Stimulated activated naive CD8-positive, alpha-beta T cell treated with anti-CD3 and anti-CD28 coated beads, Interleukin-15, amount 100 ng/mL, for 72 hours (primary cell): Measurements from ENCODE around the gene MYO18B.

Experiments used
- ATAC-seq: fragments of 150-1000 bp; cut with Tn5 transposase; 2 replicates; pipeline ENCODE4 v1.10.0; 2021; ENCODE audit warnings: mild to moderate bottlenecking, moderate library complexity
- DNase-seq, 2 donors: peaks; one replicate each; pipeline ENCODE4 v3.0.0; 2021 to 2022
- H3K27ac Mint-ChIP-seq, 2 donors: one replicate each; pipeline ENCODE4 v1.8.0; 2022; ENCODE audit warnings: mild to moderate bottlenecking in 2 of 2, mixed read lengths in 2 of 2, moderate library complexity in 2 of 2
- H3K27me3 Mint-ChIP-seq: one replicate; pipeline ENCODE4 v1.8.0; 2022; ENCODE audit warnings: mixed read lengths
- H3K4me1 Mint-ChIP-seq: one replicate; pipeline ENCODE4 v1.8.0; 2022; ENCODE audit warnings: mild to moderate bottlenecking, mixed read lengths
- H3K4me3 Mint-ChIP-seq, 2 donors: one replicate each; pipeline ENCODE4 v1.8.0; 2022; ENCODE audit warnings: mild to moderate bottlenecking in 2 of 2, mixed read lengths in 2 of 2, moderate library complexity in 1 of 2
- H3K9me3 Mint-ChIP-seq, 2 donors: one replicate each; pipeline ENCODE4 v1.8.0; 2022; ENCODE audit warnings: mixed read lengths in 2 of 2

The MYO18B gene

DNA sequence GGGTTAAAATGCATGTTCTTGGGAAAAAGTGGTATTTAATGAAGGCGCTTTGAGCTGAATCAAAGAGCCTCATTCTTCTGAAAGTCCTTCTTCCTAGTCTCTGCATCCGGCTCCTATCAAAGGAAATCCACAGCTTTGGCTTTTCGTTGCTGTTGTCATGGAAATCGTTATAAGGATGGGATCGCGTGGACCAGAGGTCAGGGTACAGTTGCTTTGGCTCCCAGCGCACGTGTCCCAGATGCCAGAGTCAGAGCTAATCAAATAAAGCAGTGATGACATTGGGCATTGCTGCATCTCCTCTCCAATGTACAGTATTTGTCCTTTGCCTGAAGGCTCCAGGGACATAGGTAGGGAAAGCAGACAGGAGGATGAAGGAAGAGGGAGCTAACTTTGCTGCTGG, 181.9 kb downstream of the MYO18B start:
- Mint-ChIP-seq H3K27ac (no peak overlapping the region), H3K9me3 (peaks cover 0 to 10% of the 10 kb centered on the region in 2 donors), H3K27me3 (peaks cover 28% of the 10 kb centered on the region), H3K4me1 (no peaks in the 10 kb centered on the region), H3K4me3 (no peak overlapping the region)
- DNase-seq: no peak
- ATAC-seq: no peak

DNA sequence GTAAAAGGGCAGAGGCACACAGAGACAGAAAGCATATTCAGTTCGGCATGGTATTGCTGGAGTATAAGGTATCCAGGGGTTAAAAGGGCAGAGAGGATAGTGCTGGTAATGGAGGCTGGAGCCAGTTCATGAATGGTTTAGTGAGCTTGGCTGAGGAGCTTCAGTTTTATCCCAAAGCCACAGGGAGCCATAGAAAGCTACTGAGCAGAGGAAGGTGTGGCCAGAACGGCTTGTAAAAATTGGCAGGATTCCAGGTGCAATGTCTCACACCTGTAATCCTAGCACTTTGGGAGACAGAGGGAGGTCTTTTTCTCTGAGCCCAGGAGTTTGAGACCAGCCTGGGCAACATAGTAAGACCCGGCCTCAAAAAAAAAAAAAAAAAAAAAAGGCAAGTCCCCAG, 186.1 kb downstream of the MYO18B start:
- H3K27me3 Mint-ChIP-seq: peaks cover 22% of the 10 kb centered on the region
- ATAC-seq: no peak
- H3K9me3 Mint-ChIP-seq: peaks cover 0 to 10% of the 10 kb centered on the region in 2 donors
- no peak for DNase-seq
- H3K27ac Mint-ChIP-seq: no peak overlapping the region
- H3K4me3 Mint-ChIP-seq: no peak overlapping the region
- no peaks in the 10 kb centered on the region for H3K4me1 Mint-ChIP-seq

DNA sequence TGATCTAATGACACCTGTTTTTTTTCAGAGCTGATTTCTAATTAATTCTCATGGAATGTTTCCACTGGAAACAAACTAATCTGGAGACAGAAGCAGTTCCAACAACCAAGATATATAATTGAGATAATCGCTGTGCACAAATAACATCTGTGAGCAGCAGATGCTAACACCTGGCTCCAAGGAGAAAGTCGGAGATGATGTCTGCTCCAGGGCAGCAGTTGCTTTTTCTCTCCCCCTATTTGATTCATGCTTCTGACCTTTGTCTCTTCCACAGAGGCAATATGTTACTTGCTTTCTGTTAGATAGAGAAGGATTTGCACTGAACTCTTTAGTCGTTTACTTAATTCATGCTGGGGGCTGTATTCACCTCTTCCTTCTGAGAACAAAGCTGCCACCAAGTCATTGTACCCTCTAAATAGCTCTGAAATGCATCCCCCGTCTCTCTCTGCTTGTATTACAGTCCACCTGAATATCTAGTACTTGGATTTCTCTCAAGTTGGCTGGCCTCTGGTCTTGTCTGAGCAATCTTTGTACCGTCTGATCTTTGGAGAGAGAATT, 187.4 kb downstream of the MYO18B start:
- Mint-ChIP-seq H3K4me1 (no peaks in the 10 kb centered on the region), H3K27ac (no peak overlapping the region), H3K4me3 (no peak overlapping the region), H3K9me3 (peaks cover 0 to 10% of the 10 kb centered on the region in 2 donors), H3K27me3 (peaks cover 22% of the 10 kb centered on the region)
- DNase-seq (no peak), ATAC-seq (no peak)

DNA sequence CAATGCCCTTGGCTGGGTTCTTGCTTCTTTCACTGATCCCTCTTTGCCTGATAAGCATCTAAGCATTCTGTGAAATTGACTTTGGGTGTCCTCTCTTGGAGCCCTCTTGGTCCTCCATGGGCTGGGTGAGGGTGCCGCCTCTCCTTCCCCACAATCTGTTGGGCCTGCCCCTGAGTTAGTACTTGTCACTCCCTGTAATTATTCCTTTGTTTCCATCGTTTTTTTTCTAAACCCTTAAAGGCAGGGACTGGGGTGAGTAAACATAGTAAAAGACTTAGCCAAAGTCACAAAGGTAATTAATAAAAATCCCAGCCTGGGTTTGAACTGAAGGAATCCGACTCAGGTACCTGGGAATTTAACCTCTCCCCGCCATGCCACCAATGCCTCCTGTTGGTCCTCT, 188.1 kb downstream of the MYO18B start:
- Mint-ChIP-seq H3K4me1 (no peaks in the 10 kb centered on the region), H3K9me3 (peaks cover 0 to 12% of the 10 kb centered on the region in 2 donors), H3K27ac (no peak overlapping the region), H3K4me3 (no peak overlapping the region), H3K27me3 (peaks cover 24% of the 10 kb centered on the region)
- DNase-seq (no peak), ATAC-seq (no peak)

DNA sequence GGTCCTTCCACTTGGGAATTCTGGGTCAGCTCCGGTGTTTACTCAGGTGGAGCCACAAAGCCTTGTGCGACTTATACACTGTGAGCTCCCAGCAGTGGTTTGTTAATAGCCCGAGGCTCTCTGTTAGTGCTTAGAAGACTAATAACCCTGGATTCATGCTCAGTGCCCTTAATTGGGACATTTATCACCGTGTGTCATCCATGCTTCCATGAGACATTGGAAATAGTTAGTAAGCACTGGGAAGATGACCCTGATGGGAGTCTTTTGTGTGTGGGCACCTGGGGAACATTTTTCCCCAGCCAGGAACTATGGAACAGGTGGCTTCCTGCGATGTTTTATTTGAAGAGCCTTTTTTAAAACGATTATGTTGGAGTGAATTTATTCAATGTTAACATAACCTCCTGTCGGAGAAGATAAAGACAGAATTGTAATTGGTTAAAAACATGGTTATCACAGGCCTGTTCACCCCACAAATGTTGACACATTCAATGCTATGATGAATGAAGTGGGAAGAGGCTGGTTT, 188.9 kb downstream of the MYO18B start:
- no peak overlapping the region for H3K27ac Mint-ChIP-seq
- ATAC-seq (no peak), DNase-seq (no peak)
- H3K9me3 Mint-ChIP-seq: peaks cover 0 to 19% of the 10 kb centered on the region in 2 donors
- no peak overlapping the region for H3K4me3 Mint-ChIP-seq
- no peaks in the 10 kb centered on the region for H3K4me1 Mint-ChIP-seq
- peaks cover 31% of the 10 kb centered on the region for H3K27me3 Mint-ChIP-seq

DNA sequence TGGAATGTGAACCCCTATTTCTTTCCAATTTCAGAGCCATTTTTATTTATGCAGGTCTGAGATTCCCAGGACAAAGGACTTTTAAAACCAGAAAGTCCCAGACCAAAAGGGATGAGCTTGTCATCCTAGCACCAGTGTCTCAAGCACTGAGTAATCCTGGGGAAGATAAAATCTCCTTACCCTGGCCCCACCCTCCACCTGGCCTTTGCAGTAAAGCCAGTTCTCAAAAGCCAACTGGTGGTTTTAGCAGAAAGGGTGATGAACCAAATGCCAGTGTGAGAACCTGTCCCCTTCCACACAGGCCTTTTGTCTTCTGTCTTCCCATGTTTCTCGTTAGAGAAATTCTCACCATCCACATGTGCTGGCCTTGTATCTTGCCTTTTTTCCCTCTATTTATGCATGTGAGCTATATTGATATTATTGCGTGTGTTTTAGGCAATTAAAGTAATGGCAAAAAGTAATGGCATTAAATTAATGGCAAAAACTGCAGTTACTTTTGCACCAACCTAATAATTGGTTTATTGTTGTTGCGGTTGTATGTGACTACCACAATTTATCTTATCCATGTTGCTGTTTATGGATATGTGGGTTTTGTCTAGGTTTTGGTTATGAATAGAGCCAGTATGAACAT, 191.3 kb downstream of the MYO18B start:
- ATAC-seq: no peak
- Mint-ChIP-seq H3K27me3 (peaks cover 36% of the 10 kb centered on the region), H3K4me1 (no peaks in the 10 kb centered on the region), H3K9me3 (peaks cover 0 to 20% of the 10 kb centered on the region in 2 donors), H3K4me3 (no peak overlapping the region), H3K27ac (no peak overlapping the region)
- DNase-seq: no peak

DNA sequence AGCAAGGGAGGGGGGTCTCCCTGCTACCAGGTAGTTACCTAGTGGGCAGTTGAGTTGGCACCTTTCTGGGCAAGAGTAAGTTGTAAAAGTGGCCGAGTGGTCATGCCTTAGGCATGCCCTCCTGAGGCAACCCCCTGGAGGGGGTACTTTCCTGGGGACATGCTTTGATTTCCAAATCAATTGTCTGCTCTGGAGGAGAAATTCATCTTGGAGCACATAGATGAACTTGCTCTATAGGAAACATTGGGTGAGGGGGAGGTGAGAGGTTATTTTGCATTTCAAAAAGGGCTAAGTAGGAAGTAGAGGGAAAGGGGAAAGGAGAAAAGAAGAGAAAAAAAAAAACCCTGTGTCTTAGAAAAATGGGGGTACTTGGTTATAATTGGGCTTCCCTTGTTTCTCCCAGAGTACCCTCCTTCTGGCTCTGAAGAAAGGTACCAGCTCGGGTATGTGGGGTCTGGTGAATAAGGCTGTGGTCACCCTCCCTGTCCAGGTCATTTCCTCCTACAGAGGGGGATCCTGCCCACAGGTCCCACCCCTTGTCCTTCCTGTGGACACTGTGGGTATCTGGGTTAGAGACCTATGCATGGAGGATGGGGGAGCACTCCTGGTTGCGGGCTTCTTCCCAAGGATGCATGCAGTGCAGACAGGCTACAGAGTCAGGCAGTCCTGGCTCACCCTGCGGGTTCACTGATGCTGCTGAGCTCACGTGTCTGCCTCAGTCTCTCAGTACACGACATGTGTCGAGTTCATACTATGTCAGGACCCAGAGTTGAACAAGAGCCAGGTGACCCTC, 193.5 kb downstream of the MYO18B start:
- no peak for ATAC-seq
- DNase-seq: no peak
- H3K27me3 Mint-ChIP-seq: peaks cover 43% of the 10 kb centered on the region
- H3K9me3 Mint-ChIP-seq: peaks cover 4 to 20% of the 10 kb centered on the region in 2 donors
- H3K27ac Mint-ChIP-seq: peak overlapping the region in 1 of 2 donors; percentile 67
- no peak overlapping the region for H3K4me3 Mint-ChIP-seq
- no peaks in the 10 kb centered on the region for H3K4me1 Mint-ChIP-seq

DNA sequence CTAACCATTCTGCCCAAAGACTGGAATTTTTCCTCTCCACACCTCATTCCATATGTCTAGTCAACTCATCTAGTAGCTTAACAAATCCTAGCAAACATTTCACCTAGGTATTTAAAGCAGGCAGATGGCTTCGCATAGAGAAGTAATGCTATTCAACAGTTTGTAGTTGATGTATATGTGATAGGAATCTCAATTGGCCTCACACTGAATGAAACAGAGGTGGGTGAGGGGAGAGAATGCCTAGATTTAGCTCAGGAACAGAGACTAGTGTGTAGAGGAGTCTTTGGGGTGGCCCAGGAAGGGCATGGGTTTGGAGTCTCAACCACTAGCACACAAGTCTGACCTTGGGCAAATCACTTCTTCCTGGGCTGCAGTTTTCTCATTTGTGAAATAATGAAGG, 196.2 kb downstream of the MYO18B start:
- Mint-ChIP-seq H3K4me3 (no peak overlapping the region), H3K9me3 (peaks cover 4 to 20% of the 10 kb centered on the region in 2 donors), H3K27ac (no peak overlapping the region), H3K4me1 (no peaks in the 10 kb centered on the region), H3K27me3 (peaks cover 37% of the 10 kb centered on the region)
- ATAC-seq: no peak
- DNase-seq: no peak

DNA sequence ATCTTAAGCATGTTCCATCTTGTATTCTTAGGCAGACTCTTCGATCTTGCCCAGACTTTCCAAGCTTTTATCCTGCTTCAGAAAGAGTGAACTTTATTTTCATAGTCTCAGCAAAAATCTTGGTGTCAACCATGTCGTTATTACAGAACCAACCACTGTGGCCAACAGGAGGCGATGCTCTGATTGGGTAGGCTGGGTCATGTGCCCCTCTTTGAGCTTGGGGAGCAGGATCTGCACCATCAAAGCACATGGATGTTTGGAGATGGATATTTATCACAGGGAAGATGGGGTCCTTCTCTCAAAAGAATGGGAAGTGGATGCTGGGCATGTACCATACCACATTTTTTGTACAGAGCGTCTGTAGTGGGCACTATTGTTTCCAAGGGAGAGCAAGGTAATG, 197.4 kb downstream of the MYO18B start:
- no peak overlapping the region for H3K4me3 Mint-ChIP-seq
- H3K4me1 Mint-ChIP-seq: no peaks in the 10 kb centered on the region
- H3K27ac Mint-ChIP-seq: no peak overlapping the region
- H3K9me3 Mint-ChIP-seq: peaks cover 4 to 20% of the 10 kb centered on the region in 2 donors
- peaks cover 26% of the 10 kb centered on the region for H3K27me3 Mint-ChIP-seq
- DNase-seq: no peak
- no peak for ATAC-seq

DNA sequence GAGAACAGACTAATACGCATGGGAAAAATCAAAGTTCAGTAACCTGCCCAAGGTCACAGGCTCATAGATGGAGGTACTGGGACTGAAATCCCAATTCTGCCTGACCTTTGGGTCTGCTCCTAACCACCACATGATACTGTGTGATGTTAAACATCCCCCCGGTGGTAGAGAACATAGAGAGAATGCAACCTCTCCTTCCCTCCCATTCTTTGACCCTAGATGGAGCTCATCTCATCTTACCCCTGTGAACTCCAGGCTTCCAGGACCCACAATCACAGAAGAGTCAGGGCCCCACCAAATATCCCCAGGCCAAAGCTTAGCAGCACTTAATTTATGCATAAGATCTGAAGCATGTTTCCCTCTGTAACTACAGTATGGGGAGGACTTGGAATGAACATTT, 198.5 kb downstream of the MYO18B start:
- Mint-ChIP-seq H3K27me3 (peaks cover 15% of the 10 kb centered on the region), H3K27ac (peak overlapping the region in 1 of 2 donors; percentile 45), H3K9me3 (peaks cover 4 to 15% of the 10 kb centered on the region in 2 donors), H3K4me3 (no peak overlapping the region), H3K4me1 (no peaks in the 10 kb centered on the region)
- DNase-seq (no peak), ATAC-seq (no peak)

DNA sequence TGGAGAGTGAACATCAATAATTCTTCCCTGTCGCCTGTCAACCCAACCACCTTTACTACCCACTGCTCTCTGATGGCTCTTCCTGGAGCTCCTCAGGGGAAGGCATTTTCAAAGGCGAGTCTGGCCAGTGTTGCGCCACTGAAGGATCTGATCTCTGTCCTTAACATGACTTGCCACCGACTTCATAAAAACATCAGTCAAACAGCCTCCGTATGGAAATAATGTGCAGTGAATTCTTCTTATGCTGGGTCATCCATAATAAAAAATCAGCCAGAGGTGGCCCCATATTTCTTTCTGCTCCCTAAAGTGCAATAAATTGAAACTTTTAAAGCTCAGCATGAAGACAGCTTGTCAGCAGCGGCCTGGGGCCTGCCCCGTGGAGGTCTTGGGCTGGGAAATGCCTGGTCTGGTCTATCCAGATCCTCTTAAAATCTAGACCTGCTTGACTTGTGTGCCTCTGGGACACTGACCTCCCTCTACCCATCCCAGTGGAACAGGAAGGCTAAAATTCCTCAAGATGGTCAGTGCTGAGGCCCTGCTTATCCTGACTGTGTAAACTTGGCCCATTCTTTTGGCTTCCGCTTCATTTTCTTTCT, 199.5 kb downstream of the MYO18B start:
- Mint-ChIP-seq H3K4me1 (no peaks in the 10 kb centered on the region), H3K27me3 (peaks cover 7% of the 10 kb centered on the region), H3K9me3 (peaks cover 4 to 8% of the 10 kb centered on the region in 2 donors), H3K27ac (no peak overlapping the region), H3K4me3 (no peak overlapping the region)
- DNase-seq: no peak
- ATAC-seq: no peak

DNA sequence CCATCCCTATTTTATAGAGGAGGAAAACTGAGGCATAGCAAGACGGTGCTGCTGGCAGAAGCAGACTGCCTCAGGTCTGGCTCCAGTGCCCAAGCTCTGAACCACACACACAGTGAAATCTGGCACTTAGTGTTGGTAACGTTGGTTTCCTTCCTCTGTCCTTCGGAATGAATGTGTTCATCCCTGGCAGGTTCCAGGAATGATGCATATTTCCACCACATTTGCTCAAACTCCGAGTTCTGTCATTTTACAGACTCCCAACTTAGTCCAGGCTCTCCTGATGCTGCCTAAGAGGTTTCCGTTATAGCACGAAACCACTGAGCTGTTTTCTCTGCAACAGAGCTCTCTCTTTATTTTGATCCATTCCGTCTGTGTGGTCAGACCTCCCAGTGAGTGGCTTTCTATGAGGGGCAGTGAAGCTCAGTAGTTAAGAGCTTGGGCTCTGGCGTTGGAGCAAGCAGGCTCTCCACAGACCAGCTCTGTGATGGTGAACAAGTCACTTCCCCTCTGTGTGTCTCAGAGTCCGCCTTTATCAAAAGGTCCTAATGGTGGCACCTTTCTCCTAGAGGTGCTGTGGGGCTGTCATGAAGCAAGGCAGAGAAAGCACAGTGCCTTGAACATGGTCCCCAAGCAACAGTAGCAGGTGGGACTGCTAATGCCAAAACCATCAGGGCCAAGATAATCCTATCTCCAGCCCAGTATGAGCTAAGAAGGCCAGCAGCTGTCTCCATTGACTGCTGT, 200.3 kb downstream of the MYO18B start:
- no peak overlapping the region for H3K27ac Mint-ChIP-seq
- peaks cover 4 to 8% of the 10 kb centered on the region in 2 donors for H3K9me3 Mint-ChIP-seq
- no peak overlapping the region for H3K4me3 Mint-ChIP-seq
- H3K4me1 Mint-ChIP-seq: no peaks in the 10 kb centered on the region
- DNase-seq (no peak), ATAC-seq (no peak)
- H3K27me3 Mint-ChIP-seq: peaks cover 7% of the 10 kb centered on the region

DNA sequence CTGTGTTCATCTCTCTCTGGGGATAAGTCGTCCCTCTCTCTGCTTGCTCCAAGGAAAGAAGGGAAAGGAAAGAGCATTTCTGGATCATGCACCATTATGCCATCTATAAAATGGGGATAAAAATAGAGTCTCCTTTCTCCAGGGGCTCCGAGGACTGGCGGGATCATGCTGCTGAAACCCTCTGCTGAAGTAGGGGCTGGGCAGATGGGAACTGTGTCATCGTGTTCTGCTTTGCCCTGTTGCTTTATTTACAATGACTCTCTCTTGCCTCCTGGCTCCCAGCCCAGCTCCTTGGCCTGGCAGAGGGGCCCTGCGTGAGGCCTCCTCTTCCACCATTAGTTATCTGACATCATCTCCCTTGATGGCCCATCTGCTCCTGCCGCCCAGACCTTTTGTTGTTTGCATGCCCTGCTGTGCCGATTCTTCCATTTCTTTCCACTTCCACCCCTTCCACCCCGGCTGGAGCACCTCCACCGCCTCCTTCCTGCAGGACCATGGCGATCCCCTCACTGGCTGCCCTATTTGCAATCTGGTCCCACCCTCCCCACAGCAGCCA, 200.9 kb downstream of the MYO18B start:
- Mint-ChIP-seq H3K4me3 (no peak overlapping the region), H3K4me1 (no peaks in the 10 kb centered on the region), H3K9me3 (peaks cover 4 to 5% of the 10 kb centered on the region in 2 donors), H3K27me3 (peaks cover 10% of the 10 kb centered on the region), H3K27ac (no peak overlapping the region)
- DNase-seq (no peak), ATAC-seq (no peak)

DNA sequence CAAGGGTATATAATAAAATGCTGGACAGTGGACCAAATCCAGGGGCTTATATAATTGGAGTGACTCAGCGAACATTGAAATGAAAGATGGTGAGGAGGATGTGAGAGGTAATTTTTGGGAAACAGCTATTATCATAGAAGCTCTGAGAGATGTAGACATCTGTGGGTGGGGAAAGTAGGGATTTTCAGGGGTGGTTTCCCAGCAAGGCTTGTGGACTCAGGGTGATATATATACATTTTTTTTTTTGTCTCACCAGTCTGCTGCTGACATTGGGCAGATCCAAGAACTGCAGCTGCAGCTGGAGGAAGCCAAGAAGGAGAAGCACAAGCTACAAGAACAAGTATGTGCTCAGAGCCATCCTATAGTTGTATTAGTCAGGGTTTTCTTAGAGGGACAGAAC, 208.1 kb downstream of the MYO18B start:
- Mint-ChIP-seq H3K4me1 (no peaks in the 10 kb centered on the region), H3K4me3 (no peak overlapping the region), H3K9me3 (no peaks in the 10 kb centered on the region), H3K27me3 (peaks cover 18% of the 10 kb centered on the region), H3K27ac (no peak overlapping the region)
- ATAC-seq: peak; percentile 64
- DNase-seq: no peak

DNA sequence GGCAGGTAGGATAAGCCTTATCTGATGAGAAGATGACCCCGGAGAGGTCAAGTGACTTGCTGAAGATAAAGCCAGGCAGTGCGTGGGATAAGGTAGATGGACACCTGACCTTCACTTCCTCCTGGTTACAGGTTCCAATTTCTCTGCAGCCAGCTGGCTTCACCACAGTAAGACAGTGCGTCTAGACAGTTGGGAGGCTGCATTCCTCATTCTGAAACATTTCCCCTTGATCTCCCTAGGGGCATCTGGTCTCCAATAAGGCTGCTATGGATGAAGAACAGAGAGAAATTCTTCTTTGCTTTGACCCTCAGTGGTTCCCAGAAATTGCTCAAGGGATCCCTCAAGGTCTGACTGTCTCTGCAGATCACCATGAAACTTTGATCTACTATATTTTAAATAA, 211.3 kb downstream of the MYO18B start:
- no peak overlapping the region for H3K27ac Mint-ChIP-seq
- no peak for DNase-seq
- no peaks in the 10 kb centered on the region for H3K4me1 Mint-ChIP-seq
- H3K27me3 Mint-ChIP-seq: peaks cover 11% of the 10 kb centered on the region
- no peak for ATAC-seq
- no peaks in the 10 kb centered on the region for H3K9me3 Mint-ChIP-seq
- no peak overlapping the region for H3K4me3 Mint-ChIP-seq
